Hepatocyte (in vitro differentiated cells): Measurements from ENCODE around the gene PDIA2. TPM values are rescaled to one million over a fixed set of nuclear protein-coding genes. Genes with fewer than 3 reads are reported as not detected.
"Not testable (repeated sequence)": the region's sequence is repeated elsewhere in the genome, so short reads cannot be mapped to it uniquely, and the experiment has no call there.

Experiments
- DNase-seq: peaks from one replicate; pipeline ENCODE4 v3.0.0-alpha.2; 2016; ENCODE audit warnings: low spot score
- H2AFZ ChIP-seq: fragments of 200-600 bp; sonication (generic); 2 replicates; pipeline ENCODE4 v1.6.0; 2016; ENCODE audit warnings: antibody characterized with exemption, mild to moderate bottlenecking
- H3K27ac ChIP-seq: fragments of 200-600 bp; sonication (generic); 2 replicates; pipeline ENCODE4 v1.5.1; 2016; ENCODE audit warnings: mild to moderate bottlenecking
- H3K27me3 ChIP-seq: fragments of 200-600 bp; sonication (generic); 2 replicates; pipeline ENCODE4 v1.6.1; 2016
- H3K36me3 ChIP-seq: fragments of 200-600 bp; sonication (generic); replicated peaks from 2 replicates; pipeline ENCODE4 v1.5.1; 2016; ENCODE audit warnings: low read depth; ENCODE audit not compliant: insufficient read depth
- H3K4me1 ChIP-seq: fragments of 200-600 bp; sonication (generic); 2 replicates; pipeline ENCODE4 v1.5.1; 2016; ENCODE audit warnings: mild to moderate bottlenecking, moderate library complexity; ENCODE audit not compliant: insufficient read depth
- H3K4me2 ChIP-seq: fragments of 200-600 bp; sonication (generic); 2 replicates; pipeline ENCODE4 v1.6.0; 2016
- H3K4me3 ChIP-seq: fragments of 200-600 bp; sonication (generic); 2 replicates; pipeline ENCODE4 v1.5.1; 2016; ENCODE audit warnings: mild to moderate bottlenecking
- H3K79me2 ChIP-seq: fragments of 200-600 bp; sonication (generic); 2 replicates; pipeline ENCODE4 v1.6.0; 2017; ENCODE audit warnings: mild to moderate bottlenecking
- H3K9me2 ChIP-seq: fragments of 200-600 bp; sonication (generic); replicated peaks from 2 replicates; pipeline ENCODE4 v1.6.0; 2017; ENCODE audit warnings: mild to moderate bottlenecking; ENCODE audit not compliant: insufficient read depth
- H3K9me3 ChIP-seq: fragments of 200-600 bp; sonication (generic); 2 replicates; pipeline ENCODE4 v1.5.1; 2016; ENCODE audit warnings: low read depth, mild to moderate bottlenecking
- H4K20me1 ChIP-seq: fragments of 200-600 bp; sonication (generic); 2 replicates; pipeline ENCODE4 v1.6.0; 2016; ENCODE audit warnings: mild to moderate bottlenecking; ENCODE audit not compliant: insufficient read depth, poor library complexity, severe bottlenecking
- EZH2 ChIP-seq: fragments of 200-600 bp; sonication (generic); IDR thresholded peaks from 2 replicates; pipeline ENCODE4 v1.6.1; 2016; ENCODE audit warnings: antibody characterized with exemption, mild to moderate bottlenecking, borderline replicate concordance
- EZH2phosphoT487 ChIP-seq: fragments of 200-600 bp; sonication (generic); IDR thresholded peaks from one replicate; pipeline ENCODE4 v1.6.1; 2018; ENCODE audit warnings: antibody characterized with exemption, mild to moderate bottlenecking, low read depth, moderate library complexity; ENCODE audit not compliant: unreplicated experiment, severe bottlenecking
- WGBS: methylation state at CpG from one replicate; pipeline ENCODE4 v1.1.6; 2016; ENCODE audit warnings: low lambda C conversion rate; ENCODE audit errors: missing lambda C conversion rate; 5-methylcytosine and 5-hydroxymethylcytosine counted together
- polyA plus RNA-seq: library from polyadenylated mRNA; unstranded; fragments of >200 nt; fragmentation: Nextera tagmentation; extraction: Ambion mirVana; gene quantifications from 2 replicates; pipeline ENCODE4 v1.2.1, GENCODE V29; 2016
- total RNA-seq: library from RNA; depleted of rRNA; stranded (reverse); fragments of >200 nt; gene quantifications from 2 replicates; pipeline ENCODE4 v1.2.3, GENCODE V29; 2014
- TF ChIP-seq, protein P1 (sequence below): fragments of 200-600 bp; sonication (generic); IDR thresholded peaks from 2 replicates; pipeline ENCODE4 v1.5.1; 2016; ENCODE audit warnings: antibody characterized with exemption, mild to moderate bottlenecking; ENCODE audit not compliant: poor library complexity

PDIA2 gene
- total and polyA plus RNA-seq, 2 experiments from 2014 or later: 0.47 TPM; not detected in 1

DNA sequence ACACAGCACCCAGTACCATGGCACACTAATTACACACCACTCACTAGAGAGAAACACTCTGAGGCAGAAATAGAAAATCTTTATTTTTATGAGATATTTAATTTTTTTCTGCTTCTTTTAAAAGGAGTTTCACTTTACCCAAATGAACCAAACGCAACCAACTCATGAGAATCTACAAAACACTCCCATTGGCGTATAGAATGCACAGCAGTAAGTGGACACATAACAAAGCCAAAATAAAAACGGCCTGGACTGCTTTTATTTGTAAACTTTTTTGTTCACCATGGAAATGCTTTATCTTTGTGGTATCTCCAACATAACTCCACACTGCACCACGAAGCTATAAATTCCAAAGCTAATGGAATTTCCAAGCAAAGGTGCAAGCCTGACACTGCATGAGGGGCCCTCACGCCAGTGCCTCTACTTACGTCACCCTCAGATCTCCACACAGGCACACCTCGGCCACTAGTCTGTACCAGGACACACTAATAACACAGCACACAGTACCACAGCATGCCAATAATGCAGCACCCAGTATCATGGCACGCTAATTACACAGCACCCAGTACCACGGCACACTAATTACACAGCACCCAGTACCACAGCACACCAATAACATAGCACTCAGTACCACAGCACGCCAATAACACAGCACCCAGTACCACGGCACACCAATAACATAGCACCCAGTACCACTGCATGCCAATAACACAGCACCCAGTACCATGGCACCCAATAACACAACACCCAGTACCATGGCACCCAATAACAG, 52.1 kb downstream of the PDIA2 start:
- WGBS: 78% methylated on average over 11 of the region's 11 CpGs
- H3K4me2 ChIP-seq, DNase-seq, H3K9me2 ChIP-seq, H3K27me3 ChIP-seq, H2AFZ ChIP-seq, H3K4me3 ChIP-seq, H3K9me3 ChIP-seq, H3K36me3 ChIP-seq: not testable (repeated sequence)
- peaks cover 93% of the 10 kb centered on the region for H3K79me2 ChIP-seq
- H3K27ac ChIP-seq: peak overlapping the region; percentile 89
- H4K20me1 ChIP-seq: peaks cover 33% of the 10 kb centered on the region
- H3K4me1 ChIP-seq: peaks cover 39% of the 10 kb centered on the region

DNA sequence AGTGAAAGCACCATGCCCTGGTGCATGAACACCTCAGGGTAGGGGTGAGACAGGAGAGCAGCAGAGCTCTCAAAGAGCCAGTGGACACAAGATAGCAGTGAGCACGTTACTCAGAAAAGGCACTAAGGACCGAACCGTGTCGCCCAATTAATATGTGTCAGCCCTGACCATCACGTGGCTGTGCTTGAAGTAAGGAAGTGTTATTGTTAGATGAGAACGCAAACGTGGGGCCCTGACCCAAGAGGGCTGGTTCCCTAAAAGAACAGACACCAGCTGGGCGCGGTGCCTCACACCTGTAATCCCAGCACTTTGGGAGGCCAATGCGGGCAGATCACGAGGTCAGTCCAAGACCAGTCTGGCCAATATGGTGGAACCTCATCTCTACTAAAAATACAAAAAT, 53.3 kb downstream of the PDIA2 start:
- no peak for TF ChIP-seq EZH2phosphoT487
- TF ChIP-seq, protein P1, sequence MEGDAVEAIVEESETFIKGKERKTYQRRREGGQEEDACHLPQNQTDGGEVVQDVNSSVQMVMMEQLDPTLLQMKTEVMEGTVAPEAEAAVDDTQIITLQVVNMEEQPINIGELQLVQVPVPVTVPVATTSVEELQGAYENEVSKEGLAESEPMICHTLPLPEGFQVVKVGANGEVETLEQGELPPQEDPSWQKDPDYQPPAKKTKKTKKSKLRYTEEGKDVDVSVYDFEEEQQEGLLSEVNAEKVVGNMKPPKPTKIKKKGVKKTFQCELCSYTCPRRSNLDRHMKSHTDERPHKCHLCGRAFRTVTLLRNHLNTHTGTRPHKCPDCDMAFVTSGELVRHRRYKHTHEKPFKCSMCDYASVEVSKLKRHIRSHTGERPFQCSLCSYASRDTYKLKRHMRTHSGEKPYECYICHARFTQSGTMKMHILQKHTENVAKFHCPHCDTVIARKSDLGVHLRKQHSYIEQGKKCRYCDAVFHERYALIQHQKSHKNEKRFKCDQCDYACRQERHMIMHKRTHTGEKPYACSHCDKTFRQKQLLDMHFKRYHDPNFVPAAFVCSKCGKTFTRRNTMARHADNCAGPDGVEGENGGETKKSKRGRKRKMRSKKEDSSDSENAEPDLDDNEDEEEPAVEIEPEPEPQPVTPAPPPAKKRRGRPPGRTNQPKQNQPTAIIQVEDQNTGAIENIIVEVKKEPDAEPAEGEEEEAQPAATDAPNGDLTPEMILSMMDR: no peak
- TF ChIP-seq EZH2: no peak
- H3K4me2 ChIP-seq: no peak overlapping the region
- no peak overlapping the region for H3K4me3 ChIP-seq
- no peaks in the 10 kb centered on the region for H3K27me3 ChIP-seq
- H3K36me3 ChIP-seq: no peaks in the 10 kb centered on the region
- H3K27ac ChIP-seq: no peak overlapping the region
- peaks cover 96% of the 10 kb centered on the region for H3K79me2 ChIP-seq
- H2AFZ ChIP-seq: no peak overlapping the region
- peaks cover 27% of the 10 kb centered on the region for H3K4me1 ChIP-seq
- H4K20me1 ChIP-seq: peaks cover 35% of the 10 kb centered on the region
- no peak for DNase-seq
- no peaks in the 10 kb centered on the region for H3K9me3 ChIP-seq
- H3K9me2 ChIP-seq: no peaks in the 10 kb centered on the region
- WGBS: 95% methylated on average over 11 of the region's 11 CpGs

Other genes with a start within 250 kb of the PDIA2 start
- gene POLR3K, start 229.6 kb upstream of the PDIA2 start, total RNA-seq: 2.7 and 2.8 TPM in 2 replicates
- 12.1 and 12.5 TPM in 2 replicates for gene POLR3K, start 229.6 kb upstream of the PDIA2 start, polyA plus RNA-seq
- 18.2 and 18.3 TPM in 2 replicates for gene SNRNP25, start 229.3 kb upstream of the PDIA2 start, total RNA-seq
- gene SNRNP25, start 229.3 kb upstream of the PDIA2 start, polyA plus RNA-seq: 35.3 and 43.1 TPM in 2 replicates
- 21.8 and 41.5 TPM in 2 replicates for gene RHBDF1, start 210.5 kb upstream of the PDIA2 start, total RNA-seq
- gene RHBDF1, start 210.5 kb upstream of the PDIA2 start, polyA plus RNA-seq: 73.6 and 95.3 TPM in 2 replicates
- 67.4 and 85.7 TPM in 2 replicates for gene MPG, start 204.9 kb upstream of the PDIA2 start, total RNA-seq
- gene MPG, start 204.9 kb upstream of the PDIA2 start, polyA plus RNA-seq: 83.9 and 121 TPM in 2 replicates
- 5.5 and 10.2 TPM in 2 replicates for gene NPRL3, start 144.5 kb upstream of the PDIA2 start, total RNA-seq
- gene NPRL3, start 144.5 kb upstream of the PDIA2 start, polyA plus RNA-seq: 28.8 and 31.2 TPM in 2 replicates
- not detected in 2 replicates for gene HBZ, start 130.5 kb upstream of the PDIA2 start, total RNA-seq
- 0.28 TPM in 1 of 2 replicates, not detected in the other for gene HBZ, start 130.5 kb upstream of the PDIA2 start, polyA plus RNA-seq
- not detected in 2 replicates for gene HBM, start 117.2 kb upstream of the PDIA2 start, total RNA-seq
- gene HBM, start 117.2 kb upstream of the PDIA2 start, polyA plus RNA-seq: not detected in 2 replicates
- gene HBA2, start 110.3 kb upstream of the PDIA2 start, total RNA-seq: not detected in 2 replicates
- not detected in 2 replicates for gene HBA2, start 110.3 kb upstream of the PDIA2 start, polyA plus RNA-seq
- not detected in 2 replicates for gene HBA1, start 106.5 kb upstream of the PDIA2 start, total RNA-seq
- gene HBA1, start 106.5 kb upstream of the PDIA2 start, polyA plus RNA-seq: 1.9 TPM in 1 of 2 replicates, not detected in the other
- not detected in 2 replicates for gene HBQ1, start 102.7 kb upstream of the PDIA2 start, total RNA-seq
- gene HBQ1, start 102.7 kb upstream of the PDIA2 start, polyA plus RNA-seq: 0.30 TPM in 1 of 2 replicates, not detected in the other
- gene LUC7L, start 53.7 kb upstream of the PDIA2 start, total RNA-seq: 74.1 and 75.4 TPM in 2 replicates
- gene LUC7L, start 53.7 kb upstream of the PDIA2 start, polyA plus RNA-seq: 75.2 and 88.1 TPM in 2 replicates
- 37.6 and 84.1 TPM in 2 replicates for gene FAM234A, start 48.3 kb upstream of the PDIA2 start, total RNA-seq
- gene FAM234A, start 48.3 kb upstream of the PDIA2 start, polyA plus RNA-seq: 96.5 and 106 TPM in 2 replicates
- gene RGS11, start 7.2 kb upstream of the PDIA2 start, total RNA-seq: 0.04 and 0.57 TPM in 2 replicates
- gene RGS11, start 7.2 kb upstream of the PDIA2 start, polyA plus RNA-seq: 0.93 and 3.4 TPM in 2 replicates
- 0.48 TPM in 1 of 2 replicates, not detected in the other for gene ARHGDIG, start 2.6 kb upstream of the PDIA2 start, total RNA-seq
- 1.0 and 1.1 TPM in 2 replicates for gene ARHGDIG, start 2.6 kb upstream of the PDIA2 start, polyA plus RNA-seq
- gene AXIN1, start 69.6 kb downstream of the PDIA2 start, total RNA-seq: 22.5 and 27.2 TPM in 2 replicates
- gene AXIN1, start 69.6 kb downstream of the PDIA2 start, polyA plus RNA-seq: 16.1 and 22.5 TPM in 2 replicates
- gene MRPL28, start 87.4 kb downstream of the PDIA2 start, total RNA-seq: 80.0 and 88.1 TPM in 2 replicates
- 126 and 144 TPM in 2 replicates for gene MRPL28, start 87.4 kb downstream of the PDIA2 start, polyA plus RNA-seq
- 130 and 133 TPM in 2 replicates for gene PGAP6, start 98.8 kb downstream of the PDIA2 start, total RNA-seq
- gene PGAP6, start 98.8 kb downstream of the PDIA2 start, polyA plus RNA-seq: 205 and 229 TPM in 2 replicates
- gene NME4, start 114.0 kb downstream of the PDIA2 start, total RNA-seq: 168 and 227 TPM in 2 replicates
- gene NME4, start 114.0 kb downstream of the PDIA2 start, polyA plus RNA-seq: 543 and 611 TPM in 2 replicates
- gene DECR2, start 118.7 kb downstream of the PDIA2 start, total RNA-seq: 29.4 and 54.5 TPM in 2 replicates
- gene DECR2, start 118.7 kb downstream of the PDIA2 start, polyA plus RNA-seq: 80.5 and 107 TPM in 2 replicates
- gene RAB11FIP3, start 142.5 kb downstream of the PDIA2 start, total RNA-seq: 39.9 and 47.3 TPM in 2 replicates
- gene RAB11FIP3, start 142.5 kb downstream of the PDIA2 start, polyA plus RNA-seq: 72.8 and 81.0 TPM in 2 replicates
- gene CAPN15, start 244.5 kb downstream of the PDIA2 start, total RNA-seq: 41.7 and 51.0 TPM in 2 replicates
- gene CAPN15, start 244.5 kb downstream of the PDIA2 start, polyA plus RNA-seq: 42.7 and 47.9 TPM in 2 replicates